ENCODE results near the gene PLEKHA6. TPM values are rescaled to one million over a fixed set of nuclear protein-coding genes. Genes with fewer than 3 reads are reported as not detected.

Gene PLEKHA6
- total and polyA plus RNA-seq, 5 donors from 2014 or later = 0.17 TPM; not detected in 4

DNA sequence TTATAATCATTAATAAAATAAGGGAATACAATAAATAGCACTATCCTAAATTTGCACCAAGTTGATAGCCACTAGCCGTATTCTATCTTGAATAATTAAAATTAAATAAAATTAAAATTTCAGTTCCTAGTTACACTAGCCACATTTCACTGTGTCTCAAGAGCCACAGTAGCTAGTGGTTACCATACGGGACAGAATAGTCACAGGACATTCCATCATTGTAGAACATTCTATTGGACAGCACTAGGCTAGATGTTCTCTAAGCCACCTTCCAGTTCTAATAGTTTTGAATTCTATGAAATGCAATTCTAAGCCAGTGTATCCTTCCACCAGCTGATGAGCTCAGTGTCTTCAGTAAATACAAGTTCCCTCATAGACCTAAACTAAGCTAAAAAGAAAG lies 74.8 kb downstream of the PLEKHA6 start:
- no peaks in the 10 kb centered on the region for H3K9me3 ChIP-seq (ENCODE audit: control insufficient read depth in 2 of 2, low read length in 2 of 2)
- H3K27ac Mint-ChIP-seq = no peak overlapping the region
- no peaks in the 10 kb centered on the region for H3K36me3 ChIP-seq (ENCODE audit: control insufficient read depth, insufficient read depth, low read length)
- peaks cover 13% of the 10 kb centered on the region for H3K4me1 ChIP-seq (ENCODE audit: control insufficient read depth, insufficient read depth, low read length, poor library complexity, severe bottlenecking)
- no peaks in the 10 kb centered on the region for H3K9me3 Mint-ChIP-seq
- H3K4me1 Mint-ChIP-seq = peaks cover 0 to 26% (median 9%) of the 10 kb centered on the region in 4 donors
- DNase-seq = no peak
- ATAC-seq (ENCODE audit: low read depth in 2 of 2) = no peak
- H3K27me3 Mint-ChIP-seq = peaks cover 31% of the 10 kb centered on the region
- H3K27me3 ChIP-seq (ENCODE audit: control insufficient read depth, insufficient read depth, low read length) = peaks cover 3% of the 10 kb centered on the region
- no peak overlapping the region for H3K4me3 Mint-ChIP-seq
- no peak overlapping the region for H3K27ac ChIP-seq (ENCODE audit: insufficient read depth, low read length, poor library complexity, severe bottlenecking)
- H3K36me3 Mint-ChIP-seq = peaks cover 4% of the 10 kb centered on the region
- no peak overlapping the region for H3K4me3 ChIP-seq (ENCODE audit: low read depth, low read length)

DNA sequence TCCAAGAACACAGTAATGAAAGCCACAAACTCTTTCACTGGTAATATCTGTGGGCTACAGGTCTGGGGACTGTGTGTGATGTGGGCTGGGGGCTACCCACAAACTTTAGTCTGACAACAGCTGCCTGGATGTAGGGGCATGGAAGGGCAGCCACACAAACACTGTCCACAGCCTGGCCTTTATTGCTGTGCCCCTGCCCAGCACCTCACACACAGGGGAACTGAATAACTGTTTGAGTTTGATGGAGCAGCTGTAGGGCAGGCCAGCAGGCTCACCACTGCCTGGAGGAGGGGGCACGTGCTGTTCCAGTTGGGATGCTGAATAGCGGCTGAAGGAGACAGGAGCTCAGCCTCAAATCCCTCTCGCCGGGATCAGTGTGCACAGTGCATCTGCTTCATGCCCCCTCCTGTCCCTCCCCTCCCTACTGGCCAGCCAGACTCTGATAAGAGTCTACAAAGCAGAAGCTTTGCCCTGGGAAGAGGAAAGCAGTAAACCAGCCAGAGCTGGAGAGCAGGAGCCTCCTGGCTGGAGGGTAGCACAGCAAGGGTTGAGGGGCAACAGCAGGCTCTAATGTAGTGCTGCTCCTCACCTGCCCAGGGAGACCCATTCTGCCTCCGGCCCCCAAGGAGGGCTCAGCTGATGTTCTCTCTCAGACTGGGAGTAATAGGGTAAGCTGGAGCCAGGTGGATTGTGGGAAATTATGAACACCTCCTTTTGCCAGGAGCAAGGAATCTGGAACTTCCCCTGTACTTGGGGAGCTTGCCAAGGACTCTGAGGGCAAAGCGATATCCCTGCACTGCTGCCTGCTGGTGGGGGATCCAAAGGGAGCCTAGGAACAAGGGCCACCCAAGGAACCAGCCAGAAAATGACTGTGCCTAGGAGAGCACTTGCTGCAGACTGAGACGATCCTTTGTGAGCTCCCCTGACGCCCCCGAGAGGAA lies 75.7 kb downstream of the PLEKHA6 start:
- DNase-seq (no peak), ATAC-seq (ENCODE audit: low read depth in 2 of 2) (no peak)
- H3K9me3 ChIP-seq (ENCODE audit: control insufficient read depth in 2 of 2, low read length in 2 of 2) = no peaks in the 10 kb centered on the region
- no peaks in the 10 kb centered on the region for H3K36me3 ChIP-seq (ENCODE audit: control insufficient read depth, insufficient read depth, low read length)
- Mint-ChIP-seq H3K36me3 (peaks cover 4% of the 10 kb centered on the region), H3K27ac (no peak overlapping the region), H3K27me3 (peaks cover 26% of the 10 kb centered on the region), H3K4me3 (no peak overlapping the region), H3K9me3 (no peaks in the 10 kb centered on the region), H3K4me1 (peaks cover 0 to 26% (median 9%) of the 10 kb centered on the region in 4 donors)
- peaks cover 5% of the 10 kb centered on the region for H3K27me3 ChIP-seq (ENCODE audit: control insufficient read depth, insufficient read depth, low read length)
- H3K4me3 ChIP-seq (ENCODE audit: low read depth, low read length) = no peak overlapping the region
- peaks cover 13% of the 10 kb centered on the region for H3K4me1 ChIP-seq (ENCODE audit: control insufficient read depth, insufficient read depth, low read length, poor library complexity, severe bottlenecking)
- H3K27ac ChIP-seq (ENCODE audit: insufficient read depth, low read length, poor library complexity, severe bottlenecking) = no peak overlapping the region

DNA sequence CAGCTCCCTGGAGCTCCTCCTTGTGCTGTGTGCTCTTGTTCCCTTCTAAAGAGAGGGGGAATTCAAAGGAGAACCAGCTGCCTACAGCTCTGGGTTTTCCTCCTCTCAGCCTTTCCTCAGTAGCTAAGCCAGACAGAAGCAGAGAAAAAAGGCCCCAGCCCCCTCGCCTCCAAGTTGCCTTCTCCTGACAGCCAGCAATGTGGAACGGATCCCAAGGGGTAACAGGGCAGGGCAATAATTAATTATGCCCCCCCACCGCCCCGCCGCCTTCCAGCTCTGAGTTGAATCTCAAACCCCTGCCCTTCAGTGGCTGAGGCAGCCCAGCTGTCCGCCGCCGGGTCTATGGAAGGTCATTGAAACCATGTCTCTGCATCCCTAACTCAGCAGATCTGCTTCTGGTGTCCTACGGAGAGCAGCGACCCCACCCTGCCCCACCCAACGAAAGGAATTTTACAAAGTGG lies 76.9 kb downstream of the PLEKHA6 start:
- peaks cover 0 to 23% (median 9%) of the 10 kb centered on the region in 4 donors for H3K4me1 Mint-ChIP-seq
- Histone ChIP-seq H3K4me1 (ENCODE audit: control insufficient read depth, insufficient read depth, low read length, poor library complexity, severe bottlenecking) (peaks cover 13% of the 10 kb centered on the region), H3K36me3 (ENCODE audit: control insufficient read depth, insufficient read depth, low read length) (no peaks in the 10 kb centered on the region), H3K4me3 (ENCODE audit: low read depth, low read length) (no peak overlapping the region), H3K9me3 (ENCODE audit: control insufficient read depth in 2 of 2, low read length in 2 of 2) (no peaks in the 10 kb centered on the region), H3K27ac (ENCODE audit: insufficient read depth, low read length, poor library complexity, severe bottlenecking) (no peak overlapping the region), H3K27me3 (ENCODE audit: control insufficient read depth, insufficient read depth, low read length) (peaks cover 5% of the 10 kb centered on the region)
- H3K27ac Mint-ChIP-seq = no peak overlapping the region
- DNase-seq (no peak), ATAC-seq (ENCODE audit: low read depth in 2 of 2) (no peak)
- H3K4me3 Mint-ChIP-seq = no peak overlapping the region
- no peaks in the 10 kb centered on the region for H3K9me3 Mint-ChIP-seq
- H3K27me3 Mint-ChIP-seq = peaks cover 26% of the 10 kb centered on the region
- H3K36me3 Mint-ChIP-seq = peaks cover 4% of the 10 kb centered on the region

DNA sequence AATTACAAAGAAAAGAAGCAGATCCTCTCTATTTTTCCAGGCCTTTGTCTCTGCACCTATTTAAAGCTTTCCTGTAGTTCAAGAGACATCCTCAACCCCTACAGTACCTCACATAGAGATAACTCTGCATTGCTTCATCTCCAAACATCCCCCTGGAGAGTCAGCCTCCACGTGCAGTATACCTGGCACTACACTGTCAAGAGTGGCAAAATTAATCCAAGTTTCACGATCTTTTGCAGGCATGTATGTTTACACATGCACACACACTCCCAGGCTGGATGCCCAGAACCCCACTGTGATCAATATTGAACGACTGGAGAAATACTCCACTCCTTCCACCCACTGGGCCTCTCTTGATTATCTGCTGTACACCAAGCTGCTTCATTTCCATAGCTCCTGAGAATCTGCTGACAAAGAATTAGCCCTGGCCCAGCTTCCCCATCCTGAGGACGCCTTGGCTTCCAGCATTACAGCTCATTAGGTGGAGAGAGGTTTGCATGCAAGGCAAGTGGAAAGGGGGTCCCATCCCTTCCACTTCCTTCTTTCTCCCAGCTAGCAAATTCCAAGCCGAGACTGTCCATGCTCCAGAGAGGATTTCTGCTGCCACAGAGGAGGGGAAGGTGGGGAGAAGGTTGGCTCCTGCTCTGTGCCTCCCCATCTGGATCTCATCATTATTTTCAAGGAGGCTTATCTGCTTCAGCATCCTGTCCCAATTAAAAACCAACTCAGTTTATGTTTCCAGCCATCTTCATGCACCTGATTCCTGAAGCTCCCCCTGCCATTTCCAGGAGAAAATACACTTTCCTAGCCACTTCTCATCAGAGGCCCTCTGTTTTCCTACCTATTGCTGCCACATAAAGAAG lies 79.4 kb downstream of the PLEKHA6 start:
- H3K27ac Mint-ChIP-seq = no peak overlapping the region
- no peak for DNase-seq
- Histone ChIP-seq H3K9me3 (ENCODE audit: control insufficient read depth in 2 of 2, low read length in 2 of 2) (no peaks in the 10 kb centered on the region), H3K4me3 (ENCODE audit: low read depth, low read length) (no peak overlapping the region), H3K27me3 (ENCODE audit: control insufficient read depth, insufficient read depth, low read length) (peaks cover 5% of the 10 kb centered on the region), H3K36me3 (ENCODE audit: control insufficient read depth, insufficient read depth, low read length) (no peaks in the 10 kb centered on the region), H3K4me1 (ENCODE audit: control insufficient read depth, insufficient read depth, low read length, poor library complexity, severe bottlenecking) (no peaks in the 10 kb centered on the region), H3K27ac (ENCODE audit: insufficient read depth, low read length, poor library complexity, severe bottlenecking) (no peak overlapping the region)
- H3K36me3 Mint-ChIP-seq = peaks cover 4% of the 10 kb centered on the region
- no peaks in the 10 kb centered on the region for H3K4me1 Mint-ChIP-seq
- H3K9me3 Mint-ChIP-seq = no peaks in the 10 kb centered on the region
- ATAC-seq (ENCODE audit: low read depth in 2 of 2) = no peak
- H3K4me3 Mint-ChIP-seq = no peak overlapping the region
- peaks cover 18% of the 10 kb centered on the region for H3K27me3 Mint-ChIP-seq

DNA sequence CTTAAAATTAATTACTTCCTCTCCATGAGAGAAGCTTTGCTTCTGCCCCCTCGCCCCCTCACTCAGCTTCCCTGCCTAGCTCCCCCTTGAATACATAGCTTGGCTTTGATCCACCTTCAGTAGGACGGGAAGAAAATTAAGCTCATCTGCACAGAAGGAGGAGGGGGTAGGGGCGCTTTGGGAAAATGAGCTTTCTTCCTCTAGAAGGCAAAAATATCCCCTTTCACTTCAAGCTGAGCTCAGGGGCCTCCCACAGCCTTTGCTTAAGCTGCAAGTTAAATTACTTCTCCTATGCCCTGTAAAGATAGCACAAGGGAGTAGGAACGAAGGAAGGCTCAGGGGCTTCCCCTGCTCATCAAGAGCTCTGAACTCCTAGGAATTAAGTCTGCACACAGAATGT lies 80.8 kb downstream of the PLEKHA6 start:
- no peaks in the 10 kb centered on the region for H3K4me1 ChIP-seq (ENCODE audit: control insufficient read depth, insufficient read depth, low read length, poor library complexity, severe bottlenecking)
- Mint-ChIP-seq H3K4me1 (no peaks in the 10 kb centered on the region), H3K27ac (no peak overlapping the region), H3K4me3 (no peak overlapping the region), H3K36me3 (peaks cover 4% of the 10 kb centered on the region), H3K9me3 (no peaks in the 10 kb centered on the region), H3K27me3 (peaks cover 18% of the 10 kb centered on the region)
- no peak overlapping the region for H3K4me3 ChIP-seq (ENCODE audit: low read depth, low read length)
- H3K36me3 ChIP-seq (ENCODE audit: control insufficient read depth, insufficient read depth, low read length) = no peaks in the 10 kb centered on the region
- peaks cover 5% of the 10 kb centered on the region for H3K27me3 ChIP-seq (ENCODE audit: control insufficient read depth, insufficient read depth, low read length)
- ATAC-seq (ENCODE audit: low read depth in 2 of 2) (no peak), DNase-seq (no peak)
- H3K27ac ChIP-seq (ENCODE audit: insufficient read depth, low read length, poor library complexity, severe bottlenecking) = no peak overlapping the region
- H3K9me3 ChIP-seq (ENCODE audit: control insufficient read depth in 2 of 2, low read length in 2 of 2) = no peaks in the 10 kb centered on the region

DNA sequence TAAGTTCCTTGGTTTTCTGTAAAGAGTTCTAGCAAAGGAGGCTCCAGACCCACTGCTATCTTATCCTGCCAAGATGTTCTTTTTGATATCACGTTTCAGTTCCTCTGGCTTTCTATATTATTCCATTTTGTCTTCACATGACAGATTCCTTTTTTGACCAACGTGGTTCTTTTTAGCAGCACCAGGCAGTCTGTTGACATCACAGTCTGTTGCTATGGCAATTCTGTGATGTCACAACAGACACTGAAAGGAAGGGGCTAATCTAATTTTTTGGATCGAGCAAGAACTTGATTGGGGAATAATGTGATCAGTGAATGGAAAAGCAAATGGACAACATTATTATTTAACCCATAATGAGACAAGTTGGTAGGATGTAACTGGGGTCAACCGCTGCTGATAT lies 81.5 kb downstream of the PLEKHA6 start:
- H3K36me3 ChIP-seq (ENCODE audit: control insufficient read depth, insufficient read depth, low read length) = no peaks in the 10 kb centered on the region

DNA sequence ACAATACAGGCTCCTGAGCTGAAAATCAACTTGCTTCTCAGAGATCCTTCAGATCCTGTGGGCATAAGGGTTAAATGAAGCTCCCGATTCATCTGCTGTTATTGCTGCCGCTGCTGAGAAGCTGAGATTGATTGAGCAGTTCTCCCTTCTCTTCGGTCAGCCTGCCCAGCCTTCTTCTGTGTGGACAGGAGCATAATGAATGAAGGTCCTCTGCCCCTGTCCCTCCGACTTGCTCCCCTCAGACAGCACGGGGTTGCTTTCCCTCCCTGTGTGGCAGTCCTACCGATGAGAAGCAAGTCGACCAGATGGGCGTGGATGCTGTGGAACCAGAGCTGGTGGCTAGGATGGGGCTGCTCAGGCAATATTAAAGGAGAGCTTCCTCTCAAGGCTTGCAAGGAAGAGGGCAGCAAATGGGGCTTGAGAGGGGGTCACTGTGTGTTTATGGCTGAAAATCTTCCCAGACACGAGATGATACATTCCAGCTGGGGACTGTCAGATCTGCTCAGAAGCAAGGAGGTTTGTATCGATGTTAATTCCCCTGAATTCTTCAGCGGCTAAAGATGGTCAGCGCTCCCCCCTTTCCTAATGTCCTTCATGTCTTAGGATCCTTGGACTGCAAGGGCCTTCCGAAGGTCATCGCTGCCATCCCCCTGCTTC lies 82.0 kb downstream of the PLEKHA6 start:
- Histone ChIP-seq H3K9me3 (ENCODE audit: control insufficient read depth in 2 of 2, low read length in 2 of 2) (no peaks in the 10 kb centered on the region), H3K4me1 (ENCODE audit: control insufficient read depth, insufficient read depth, low read length, poor library complexity, severe bottlenecking) (no peaks in the 10 kb centered on the region), H3K27ac (ENCODE audit: insufficient read depth, low read length, poor library complexity, severe bottlenecking) (no peak overlapping the region), H3K36me3 (ENCODE audit: control insufficient read depth, insufficient read depth, low read length) (no peaks in the 10 kb centered on the region), H3K4me3 (ENCODE audit: low read depth, low read length) (no peak overlapping the region), H3K27me3 (ENCODE audit: control insufficient read depth, insufficient read depth, low read length) (peaks cover 5% of the 10 kb centered on the region)
- Mint-ChIP-seq H3K4me1 (no peaks in the 10 kb centered on the region), H3K27me3 (peaks cover 12% of the 10 kb centered on the region), H3K4me3 (no peak overlapping the region), H3K36me3 (peaks cover 4% of the 10 kb centered on the region), H3K9me3 (no peaks in the 10 kb centered on the region), H3K27ac (no peak overlapping the region)
- DNase-seq (no peak), ATAC-seq (ENCODE audit: low read depth in 2 of 2) (no peak)

More for the DNA sequence above, 81.5 kb downstream of the PLEKHA6 start:
- H3K4me3 ChIP-seq (ENCODE audit: low read depth, low read length) = no peak overlapping the region
- H3K9me3 Mint-ChIP-seq = no peaks in the 10 kb centered on the region
- H3K9me3 ChIP-seq (ENCODE audit: control insufficient read depth in 2 of 2, low read length in 2 of 2) = no peaks in the 10 kb centered on the region
- no peak overlapping the region for H3K27ac Mint-ChIP-seq
- H3K4me1 Mint-ChIP-seq = no peaks in the 10 kb centered on the region
- no peak overlapping the region for H3K4me3 Mint-ChIP-seq
- DNase-seq (no peak), ATAC-seq (ENCODE audit: low read depth in 2 of 2) (no peak)
- peaks cover 4% of the 10 kb centered on the region for H3K36me3 Mint-ChIP-seq
- H3K27ac ChIP-seq (ENCODE audit: insufficient read depth, low read length, poor library complexity, severe bottlenecking) = no peak overlapping the region
- peaks cover 5% of the 10 kb centered on the region for H3K27me3 ChIP-seq (ENCODE audit: control insufficient read depth, insufficient read depth, low read length)
- H3K27me3 Mint-ChIP-seq = peaks cover 13% of the 10 kb centered on the region
- no peaks in the 10 kb centered on the region for H3K4me1 ChIP-seq (ENCODE audit: control insufficient read depth, insufficient read depth, low read length, poor library complexity, severe bottlenecking)

Measured in CD4-positive, CD25-positive, alpha-beta regulatory T cell (primary cell).